ENCODE data around the gene MTHFD2. TPM values are rescaled to one million over a fixed set of nuclear protein-coding genes. Genes with fewer than 3 reads are reported as not detected.

The MTHFD2 gene
- total RNA-seq, 1 experiment from 2014 or later, result 470 TPM

- Histone ChIP-seq H3K4me3 (ENCODE audit: low read depth, low read length) (no peak overlapping the region), H3K27me3 (replicated peaks; ENCODE audit: control insufficient read depth, insufficient read depth, low read length) (no peaks in the 10 kb centered on the region), H3K36me3 (ENCODE audit: control insufficient read depth, insufficient read depth, low read length) (no peaks in the 10 kb centered on the region; the same call in none of the 2 replicates), H3K9me3 (no peaks in the 10 kb centered on the region), H3K4me1 (no peaks in the 10 kb centered on the region)
- H3K4me1 Mint-ChIP-seq (ENCODE audit: low read depth, unreplicated experiment), result no peaks in the 10 kb centered on the region
- no TSS peak for BruUV-seq (replicated peaks)
- no peak overlapping the region for H3K4me3 Mint-ChIP-seq (ENCODE audit: unreplicated experiment)
- no peak overlapping the region for H3K27ac Mint-ChIP-seq (ENCODE audit: unreplicated experiment)
- intact Hi-C loops (cut with micrococcal nuclease; ENCODE audit: unreplicated experiment), result no loop called here
- CTCF ChIA-PET, result interaction anchor here (0.6 kb wide), 1 partner anchor 12 kb away, joined by 3 read pairs; no protein-coding TSS in a partner anchor
- no peaks in the 10 kb centered on the region for H3K27me3 Mint-ChIP-seq (ENCODE audit: insufficient read depth, unreplicated experiment)
- H3K36me3 Mint-ChIP-seq (ENCODE audit: insufficient read depth, unreplicated experiment), result peaks cover 100% of the 10 kb centered on the region
- no peak for TF ChIP-seq CTCF (IDR thresholded peaks at IDR 0.05; ENCODE audit: insufficient read depth in 1 of 2, low read depth in 1 of 2, low read length in 1 of 2, severe bottlenecking in 1 of 2, unreplicated experiment in 1 of 2)
- H3K9me3 Mint-ChIP-seq (ENCODE audit: unreplicated experiment), result no peaks in the 10 kb centered on the region
- POLR2A ChIA-PET, result interaction anchor here (0.6 kb wide), 2 partner anchors 185 to 289 kb away, joined by 4 to 5 read pairs; no protein-coding TSS in a partner anchor
- no peak for DNase-seq
Measured at GRCh38 chr2:74216642-74217041, 18.2 kb downstream of the MTHFD2 start.

- Mint-ChIP-seq H3K4me3 (ENCODE audit: unreplicated experiment) (no peak overlapping the region), H3K4me1 (ENCODE audit: low read depth, unreplicated experiment) (no peaks in the 10 kb centered on the region), H3K27ac (ENCODE audit: unreplicated experiment) (no peak overlapping the region), H3K9me3 (ENCODE audit: unreplicated experiment) (no peaks in the 10 kb centered on the region), H3K36me3 (ENCODE audit: insufficient read depth, unreplicated experiment) (peaks cover 99% of the 10 kb centered on the region), H3K27me3 (ENCODE audit: insufficient read depth, unreplicated experiment) (no peaks in the 10 kb centered on the region)
- no peak for DNase-seq
- Histone ChIP-seq H3K4me1 (no peaks in the 10 kb centered on the region), H3K36me3 (ENCODE audit: control insufficient read depth, insufficient read depth, low read length) (no peaks in the 10 kb centered on the region; the same call in none of the 2 replicates), H3K27me3 (replicated peaks; ENCODE audit: control insufficient read depth, insufficient read depth, low read length) (no peaks in the 10 kb centered on the region), H3K4me3 (ENCODE audit: low read depth, low read length) (no peak overlapping the region), H3K9me3 (no peaks in the 10 kb centered on the region)
- ChIA-PET CTCF (no interaction called here), POLR2A (no interaction called here)
- no peak for TF ChIP-seq CTCF (IDR thresholded peaks at IDR 0.05; ENCODE audit: insufficient read depth in 1 of 2, low read depth in 1 of 2, low read length in 1 of 2, severe bottlenecking in 1 of 2, unreplicated experiment in 1 of 2)
- intact Hi-C loops (cut with micrococcal nuclease; ENCODE audit: unreplicated experiment), result no loop called here
- BruUV-seq (replicated peaks), result no TSS peak
Measured at GRCh38 chr2:74219846-74220486, 21.6 kb downstream of the MTHFD2 start.

GRCh38 chr2:74221091-74221490 is 22.7 kb downstream of the MTHFD2 start:
- no peak for TF ChIP-seq CTCF (IDR thresholded peaks at IDR 0.05; ENCODE audit: insufficient read depth in 1 of 2, low read depth in 1 of 2, low read length in 1 of 2, severe bottlenecking in 1 of 2, unreplicated experiment in 1 of 2)
- Histone ChIP-seq H3K9me3 (no peaks in the 10 kb centered on the region), H3K4me3 (ENCODE audit: low read depth, low read length) (no peak overlapping the region), H3K4me1 (no peaks in the 10 kb centered on the region), H3K36me3 (ENCODE audit: control insufficient read depth, insufficient read depth, low read length) (no peaks in the 10 kb centered on the region; the same call in none of the 2 replicates), H3K27me3 (replicated peaks; ENCODE audit: control insufficient read depth, insufficient read depth, low read length) (no peaks in the 10 kb centered on the region)
- Mint-ChIP-seq H3K9me3 (ENCODE audit: unreplicated experiment) (no peaks in the 10 kb centered on the region), H3K36me3 (ENCODE audit: insufficient read depth, unreplicated experiment) (peaks cover 99% of the 10 kb centered on the region), H3K4me1 (ENCODE audit: low read depth, unreplicated experiment) (no peaks in the 10 kb centered on the region), H3K27ac (ENCODE audit: unreplicated experiment) (no peak overlapping the region), H3K4me3 (ENCODE audit: unreplicated experiment) (no peak overlapping the region), H3K27me3 (ENCODE audit: insufficient read depth, unreplicated experiment) (no peaks in the 10 kb centered on the region)
- ChIA-PET CTCF (no interaction called here), POLR2A (no interaction called here)
- intact Hi-C loops (cut with micrococcal nuclease; ENCODE audit: unreplicated experiment), result no loop called here
- BruUV-seq (replicated peaks), result no TSS peak
- DNase-seq, result no peak

Measured in Caco-2 (cell line).